ENCODE measurements around the gene RHBDF1.

Gene RHBDF1, protein sequence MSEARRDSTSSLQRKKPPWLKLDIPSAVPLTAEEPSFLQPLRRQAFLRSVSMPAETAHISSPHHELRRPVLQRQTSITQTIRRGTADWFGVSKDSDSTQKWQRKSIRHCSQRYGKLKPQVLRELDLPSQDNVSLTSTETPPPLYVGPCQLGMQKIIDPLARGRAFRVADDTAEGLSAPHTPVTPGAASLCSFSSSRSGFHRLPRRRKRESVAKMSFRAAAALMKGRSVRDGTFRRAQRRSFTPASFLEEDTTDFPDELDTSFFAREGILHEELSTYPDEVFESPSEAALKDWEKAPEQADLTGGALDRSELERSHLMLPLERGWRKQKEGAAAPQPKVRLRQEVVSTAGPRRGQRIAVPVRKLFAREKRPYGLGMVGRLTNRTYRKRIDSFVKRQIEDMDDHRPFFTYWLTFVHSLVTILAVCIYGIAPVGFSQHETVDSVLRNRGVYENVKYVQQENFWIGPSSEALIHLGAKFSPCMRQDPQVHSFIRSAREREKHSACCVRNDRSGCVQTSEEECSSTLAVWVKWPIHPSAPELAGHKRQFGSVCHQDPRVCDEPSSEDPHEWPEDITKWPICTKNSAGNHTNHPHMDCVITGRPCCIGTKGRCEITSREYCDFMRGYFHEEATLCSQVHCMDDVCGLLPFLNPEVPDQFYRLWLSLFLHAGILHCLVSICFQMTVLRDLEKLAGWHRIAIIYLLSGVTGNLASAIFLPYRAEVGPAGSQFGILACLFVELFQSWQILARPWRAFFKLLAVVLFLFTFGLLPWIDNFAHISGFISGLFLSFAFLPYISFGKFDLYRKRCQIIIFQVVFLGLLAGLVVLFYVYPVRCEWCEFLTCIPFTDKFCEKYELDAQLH

DNA sequence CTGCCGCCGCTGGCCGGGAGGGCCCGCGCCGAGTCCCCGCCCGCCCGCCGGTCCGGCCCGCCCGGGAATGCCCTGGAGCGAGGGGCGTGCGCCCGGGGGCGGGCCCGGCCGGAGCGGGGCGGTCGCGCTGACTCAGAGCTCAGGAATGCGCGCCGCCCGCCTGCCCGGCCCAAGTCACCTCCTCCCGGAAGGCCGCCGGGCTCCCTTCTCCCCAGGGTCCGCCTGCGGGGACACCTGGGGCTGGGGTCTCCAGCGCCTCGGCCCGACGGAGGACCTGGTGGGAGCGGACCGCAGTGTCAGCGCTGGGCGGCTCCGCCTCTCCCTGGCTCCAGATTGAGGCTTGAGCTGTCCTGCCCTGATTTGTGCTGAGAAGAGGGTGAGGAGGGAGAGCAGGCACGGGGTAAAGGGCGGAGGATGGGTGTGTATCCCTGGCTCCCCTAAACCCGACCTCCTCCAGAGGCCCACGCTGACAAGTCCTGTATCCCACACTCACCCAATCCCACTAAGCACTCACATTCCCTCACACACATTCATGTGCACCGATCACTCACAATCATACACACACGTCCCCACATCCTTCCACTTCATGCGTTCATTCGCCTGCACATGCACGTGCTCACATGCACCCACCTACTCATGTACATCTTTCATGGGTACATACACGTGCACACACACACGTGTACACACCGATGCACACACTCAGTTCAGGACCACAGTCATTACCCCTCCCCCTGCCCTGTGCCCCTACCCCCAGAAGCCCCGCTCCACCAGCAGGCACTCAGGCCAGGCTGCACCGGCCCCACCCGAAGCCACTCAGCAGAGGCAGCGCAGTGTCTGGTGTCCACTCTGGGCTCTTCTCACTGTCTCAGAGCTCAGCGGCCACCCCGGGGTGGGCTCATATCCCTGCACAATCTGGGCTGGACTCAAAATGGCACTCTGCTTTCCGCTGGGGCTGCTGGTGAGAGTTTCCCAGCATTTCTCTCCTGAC is at the start of gene RHBDF1:
TSS of gene RHBDF1 (minus strand) at position 71 of the 988 bp plus-strand sequence. CDS start 7,616 bp downstream, outside the sequence.
- no peak for DNase-seq

DNA sequence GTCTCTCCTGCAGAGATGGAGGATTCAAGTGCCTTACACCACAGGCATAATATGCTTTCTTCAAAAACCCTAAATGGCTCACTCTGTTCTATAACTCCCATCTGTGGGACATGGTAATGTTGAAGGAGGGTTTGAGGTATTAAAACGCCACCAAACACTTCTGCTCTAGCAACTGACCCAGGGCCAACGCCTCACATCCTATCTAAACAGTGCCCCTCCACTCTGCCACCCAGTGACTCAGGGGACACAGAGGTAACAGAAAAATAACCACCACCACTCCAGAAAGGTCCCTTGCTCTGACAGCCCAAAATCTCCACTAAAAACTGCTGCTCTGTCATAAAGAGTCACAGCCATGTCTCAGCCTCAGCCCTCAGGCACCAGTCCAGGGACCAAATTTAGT is 48.3 kb upstream of the RHBDF1 start:
- no peak for DNase-seq

DNA sequence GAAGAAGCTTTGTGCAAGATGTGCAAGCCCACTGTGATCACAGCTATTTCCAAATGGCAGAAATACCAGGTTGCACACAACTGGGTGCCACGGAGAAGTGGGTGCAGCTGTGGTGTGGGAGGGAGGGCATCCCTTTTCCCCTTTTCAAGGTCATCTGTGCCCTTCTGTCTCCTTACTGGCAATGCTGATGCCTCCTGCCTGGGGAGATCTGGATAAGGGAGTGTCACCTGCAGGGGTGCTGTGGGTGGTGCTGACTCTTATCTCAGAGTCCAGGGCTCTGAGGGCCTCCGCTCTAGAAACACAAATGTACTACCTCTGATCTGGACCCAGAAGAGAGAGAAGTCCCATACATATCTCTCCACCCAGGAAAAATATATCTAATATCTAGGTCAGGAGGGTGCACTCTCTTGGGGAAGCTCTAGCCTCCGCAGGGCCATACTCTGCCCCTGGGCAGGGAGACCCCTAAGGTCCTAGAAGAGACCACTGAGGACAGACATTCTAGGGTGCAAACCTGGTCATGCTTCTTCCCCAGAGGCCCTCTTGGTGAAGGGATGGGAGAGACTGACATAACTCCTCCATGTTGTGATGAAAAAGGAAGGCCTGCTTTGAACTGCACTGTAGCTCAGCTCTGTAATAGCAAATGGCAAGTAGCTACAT is 47.5 kb upstream of the RHBDF1 start:
- no peak for DNase-seq

DNA sequence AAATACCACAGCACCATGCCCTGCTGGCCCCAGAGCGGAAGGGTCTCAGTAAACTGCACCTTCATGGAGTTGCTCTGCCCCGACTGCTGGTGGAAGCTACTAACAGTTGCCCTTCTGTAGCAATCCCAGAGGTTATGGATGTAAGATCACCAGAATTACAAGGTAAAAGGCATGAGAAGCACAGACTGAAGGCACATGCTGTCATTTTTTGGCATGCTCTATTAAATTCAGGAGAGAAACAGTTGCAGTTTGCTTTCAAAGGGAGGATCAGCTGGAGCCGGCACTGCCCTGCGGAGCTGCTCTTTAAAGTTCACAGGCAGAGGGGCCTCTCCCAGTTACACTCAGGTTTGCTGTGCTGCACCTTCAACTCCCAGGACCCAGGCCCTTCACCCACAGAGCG is 46.9 kb upstream of the RHBDF1 start:
- DNase-seq = no peak

DNA sequence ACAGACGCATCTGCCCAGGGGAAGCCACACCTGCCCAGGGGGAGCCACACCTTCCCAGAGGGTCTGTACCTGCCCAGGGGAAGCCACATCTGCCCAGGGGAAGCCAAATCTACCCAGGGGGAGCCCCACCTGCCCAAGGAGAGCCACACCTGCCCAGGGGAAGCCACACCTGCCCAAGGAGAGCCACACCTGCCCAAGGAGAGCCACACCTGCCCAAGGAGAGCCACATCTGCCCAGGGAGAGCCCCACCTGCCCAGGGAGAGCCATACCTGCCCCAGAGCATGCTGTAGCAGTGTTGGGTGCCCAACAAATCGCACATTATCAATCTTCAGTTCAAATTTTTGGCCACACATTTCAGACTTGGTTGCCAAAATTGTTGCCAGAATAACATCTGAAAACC is 46.4 kb upstream of the RHBDF1 start:
- no peak for DNase-seq

DNA sequence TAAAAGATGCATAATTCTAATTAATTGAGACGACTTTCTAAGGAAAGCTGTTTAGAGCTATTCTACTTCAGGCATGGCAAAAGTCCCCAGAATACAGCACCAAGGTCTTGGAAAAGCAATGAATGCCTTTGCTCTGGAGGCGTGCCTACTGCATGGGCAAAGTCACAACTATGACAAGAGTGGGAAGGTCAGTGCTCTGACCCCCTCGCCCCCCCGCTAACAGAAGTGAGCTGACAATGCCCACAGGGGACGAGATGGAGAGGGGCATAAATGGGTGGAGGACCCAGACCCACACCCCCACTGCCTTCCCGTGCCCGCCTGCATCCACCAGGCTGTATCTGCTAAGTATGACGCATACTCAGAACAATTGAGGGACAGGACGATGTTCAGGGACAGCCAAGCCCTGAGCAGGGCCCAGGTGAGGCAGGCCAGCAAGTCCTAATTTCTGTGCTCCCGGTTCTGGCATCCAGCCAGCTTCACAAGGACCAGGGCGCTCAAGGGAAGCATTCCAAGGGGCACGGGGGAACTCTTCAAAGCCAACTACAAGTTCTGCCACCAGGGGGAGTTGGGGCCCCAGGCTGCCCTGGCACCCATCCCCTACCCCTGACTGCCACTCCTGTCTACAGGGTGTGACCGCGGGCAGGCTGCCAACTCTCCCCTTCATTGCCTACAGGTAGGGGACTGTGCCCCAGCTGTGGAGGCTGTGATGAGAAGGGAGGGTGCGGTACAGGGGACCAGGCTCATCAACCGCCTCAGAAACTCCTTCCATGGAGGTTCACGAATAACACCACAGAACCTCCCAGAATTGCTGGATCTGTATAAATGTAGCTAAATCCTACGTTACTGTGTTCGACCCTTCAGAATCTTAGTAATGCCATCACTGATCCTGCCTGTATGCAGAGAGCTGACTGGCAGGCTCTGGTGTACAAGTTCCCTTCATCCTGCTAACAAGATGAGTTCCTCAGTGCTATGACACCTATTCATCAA is 45.2 kb upstream of the RHBDF1 start:
- peak; percentile 72 to 73 for DNase-seq

DNA sequence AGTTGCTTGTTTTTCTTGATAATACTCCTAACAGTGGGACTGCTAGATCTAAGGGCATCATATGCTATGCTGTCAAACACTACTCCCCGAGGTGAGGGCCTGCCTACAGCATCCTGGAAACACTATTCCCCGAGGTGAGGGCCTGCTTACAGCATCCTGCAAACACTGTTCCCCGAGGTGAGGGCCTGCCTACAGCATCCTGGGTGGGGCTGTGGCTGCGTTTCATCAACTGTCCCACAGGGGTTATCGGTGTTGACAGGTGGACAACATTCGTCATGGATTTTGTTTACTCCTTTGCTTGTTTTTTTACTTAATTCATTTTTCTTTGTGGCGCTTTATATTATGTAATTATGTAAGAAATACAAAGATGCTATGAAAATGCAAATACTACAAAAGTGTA is 43.6 kb upstream of the RHBDF1 start:
- no peak for DNase-seq

DNA sequence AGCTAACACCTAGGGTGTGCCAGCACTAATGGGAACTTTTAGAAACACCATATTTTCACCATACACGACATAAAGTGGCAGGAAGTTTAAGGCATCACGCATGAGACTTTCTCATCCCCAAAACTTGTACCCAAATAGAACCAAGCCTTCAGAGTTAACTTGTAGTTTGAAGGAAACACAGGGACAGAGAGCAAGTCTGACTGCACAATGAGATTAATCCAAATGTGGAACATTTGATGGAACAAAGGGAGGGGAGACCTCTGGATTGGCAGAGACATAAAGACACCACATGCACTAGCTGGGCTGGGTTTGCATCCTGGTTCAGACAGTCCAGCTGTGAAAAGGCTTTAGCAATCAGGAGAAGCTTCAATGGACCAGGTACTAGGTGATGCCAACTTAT is 41.9 kb upstream of the RHBDF1 start:
- DNase-seq = no peak

DNA sequence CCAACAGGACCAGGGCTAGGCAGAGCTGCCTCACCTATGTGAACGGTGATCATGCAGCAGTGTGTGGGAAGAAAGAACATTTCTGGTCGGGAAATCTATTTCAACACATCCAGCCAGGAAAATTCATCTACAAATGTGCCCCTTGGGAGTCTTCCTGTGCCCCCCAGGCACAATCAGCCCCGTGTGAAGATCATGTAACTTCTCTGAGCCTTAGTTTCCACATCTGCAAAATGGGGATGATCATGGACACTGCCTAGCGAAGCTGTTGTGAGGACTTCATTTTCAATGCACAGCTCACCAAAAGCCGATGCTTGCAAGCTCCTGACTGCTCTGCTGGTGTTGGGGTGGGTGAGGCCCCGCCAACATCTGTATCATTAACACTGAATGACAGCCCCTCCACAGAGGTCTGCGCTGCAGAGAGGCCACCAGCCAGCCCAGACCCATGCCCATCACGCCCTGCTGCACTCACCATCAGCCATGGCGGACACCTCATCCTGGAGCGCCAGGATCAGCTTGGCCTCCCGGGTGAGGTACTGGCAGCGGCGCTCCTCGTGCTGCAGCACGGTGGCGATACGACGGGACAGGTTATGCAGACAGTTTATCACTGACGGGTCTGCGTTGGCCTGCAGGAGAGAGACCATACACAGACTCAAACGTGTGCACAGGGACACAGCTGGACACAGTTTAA is 39.9 kb upstream of the RHBDF1 start:
- no peak for DNase-seq

DNA sequence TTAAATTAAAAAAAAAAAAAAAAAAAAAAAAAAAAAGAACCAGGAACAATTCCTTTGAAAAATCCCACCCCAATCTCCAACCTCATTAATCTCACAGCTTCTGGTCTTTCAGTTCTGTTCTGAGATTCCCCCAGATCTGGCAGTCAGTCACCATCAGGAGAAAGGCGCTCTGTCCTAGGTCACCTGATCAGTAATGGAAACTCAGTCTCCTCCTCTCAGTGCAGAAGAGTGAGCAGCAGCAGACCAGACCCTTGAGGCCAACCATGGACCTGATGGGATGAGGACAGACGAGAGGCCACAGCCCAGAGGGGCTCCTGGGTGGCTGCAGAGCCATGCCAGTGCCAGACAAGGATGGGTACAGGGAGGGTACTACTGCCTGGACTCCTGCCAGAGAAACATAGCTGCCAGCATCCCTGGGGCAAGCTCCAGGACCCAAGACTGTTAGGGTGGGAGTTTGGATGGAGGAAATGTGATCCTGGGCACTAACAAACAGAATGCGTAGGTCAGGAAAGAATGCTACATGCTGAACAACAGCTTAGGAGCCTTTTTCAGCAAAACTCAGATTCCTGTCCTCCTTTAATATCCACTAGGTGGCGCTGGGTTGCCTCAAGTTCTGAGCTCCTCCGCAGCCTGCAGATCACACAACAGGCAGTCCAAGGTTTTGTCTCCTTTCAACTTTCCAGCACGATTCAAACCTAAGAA is 34.3 kb upstream of the RHBDF1 start:
- peak; percentile 62 to 74 for DNase-seq

DNA sequence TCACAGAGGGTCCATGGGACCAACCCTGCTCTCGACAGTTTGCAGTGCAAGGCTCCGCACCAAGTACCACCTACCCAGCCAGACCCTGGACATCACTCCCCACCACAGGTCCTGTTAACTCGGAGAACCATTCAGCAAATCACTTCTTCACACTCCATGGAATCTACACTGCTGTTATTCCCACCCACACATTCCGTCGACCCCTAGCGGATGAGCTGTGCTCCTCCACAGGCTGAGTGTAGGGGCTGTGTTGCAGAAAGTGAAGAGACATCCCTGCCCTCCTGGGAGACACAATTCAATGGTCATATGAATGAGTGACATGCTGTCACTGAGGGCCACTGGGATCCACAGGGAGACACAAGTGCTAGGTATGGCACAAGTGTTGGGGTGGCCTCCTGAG is 33.1 kb upstream of the RHBDF1 start:
- no peak for DNase-seq

DNA sequence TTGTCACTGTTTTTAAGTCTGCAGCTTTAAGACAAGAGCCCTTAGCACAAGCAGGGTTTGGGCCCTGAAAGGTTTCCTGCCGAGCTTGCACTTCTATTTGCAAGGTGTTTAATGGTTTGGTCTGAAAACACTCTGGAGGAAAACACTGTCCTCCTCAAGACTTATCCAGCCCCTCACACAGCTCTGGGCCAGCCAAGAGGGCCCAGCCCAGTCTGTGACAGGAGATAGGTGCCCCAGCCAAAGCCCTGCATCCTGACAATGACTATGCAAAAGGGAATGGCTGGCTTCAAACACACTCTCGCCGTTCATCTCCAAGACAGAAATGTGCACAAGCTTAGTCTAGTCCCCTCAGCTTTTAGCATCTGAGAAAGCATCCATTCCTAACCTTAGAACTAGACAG is 32.5 kb upstream of the RHBDF1 start:
- DNase-seq = no peak

DNA sequence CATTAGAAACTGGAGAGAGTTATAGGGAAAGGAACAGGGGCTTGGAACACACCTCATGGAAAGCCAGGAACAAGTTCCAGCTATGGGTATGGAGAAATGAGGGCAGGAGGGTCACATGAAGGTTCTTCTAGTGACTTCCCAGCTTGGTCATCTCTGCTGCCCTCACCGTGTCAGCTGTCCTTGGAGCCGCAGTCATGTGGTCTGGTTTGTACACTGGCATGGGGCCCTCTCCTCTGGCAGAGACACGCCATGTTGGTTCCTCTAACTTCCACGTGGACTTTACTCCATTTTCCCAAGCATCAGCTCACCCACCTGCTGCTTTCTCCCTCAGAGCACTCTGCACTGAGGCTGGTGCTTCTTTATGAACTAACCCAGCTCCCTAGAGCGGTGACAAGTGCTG is 31.9 kb upstream of the RHBDF1 start:
- no peak for DNase-seq

DNA sequence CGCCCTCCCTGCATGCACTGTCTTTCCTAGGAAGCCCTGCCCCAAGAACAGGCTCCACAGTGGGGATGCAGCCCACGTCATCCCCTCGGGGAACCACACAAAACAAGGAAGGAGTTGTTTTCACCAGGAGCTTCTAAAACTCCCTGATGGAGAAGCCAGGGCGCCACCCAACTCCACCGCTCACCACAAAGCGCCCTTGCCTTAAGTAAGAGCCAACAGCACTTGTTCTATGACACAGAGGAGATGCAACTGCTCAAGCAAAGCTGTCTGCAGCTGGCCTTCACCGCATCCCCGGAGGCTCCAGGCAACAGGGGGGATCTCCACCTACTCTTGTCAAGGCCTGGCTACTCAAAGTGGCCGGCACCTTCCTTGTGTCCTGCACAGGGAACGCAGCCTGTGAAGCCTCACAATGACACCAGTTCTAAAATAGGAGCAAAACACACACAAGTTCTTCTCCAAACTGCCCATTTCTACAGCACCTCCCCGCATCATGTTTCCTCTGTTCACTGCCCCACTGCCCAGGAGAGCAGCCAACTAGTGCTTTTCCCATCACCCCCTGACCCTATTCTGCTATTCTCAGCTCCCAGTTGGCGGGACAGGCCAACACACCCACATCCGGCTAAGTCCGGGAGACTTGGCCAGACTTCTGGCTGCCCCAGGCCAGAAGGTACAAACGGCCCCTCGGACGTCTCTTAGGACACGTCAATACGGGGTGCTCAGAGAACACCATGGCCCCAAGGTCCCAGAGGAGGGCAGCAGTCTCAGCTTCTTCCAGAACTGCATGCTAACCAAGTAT is 29.8 kb upstream of the RHBDF1 start:
- DNase-seq = no peak

DNA sequence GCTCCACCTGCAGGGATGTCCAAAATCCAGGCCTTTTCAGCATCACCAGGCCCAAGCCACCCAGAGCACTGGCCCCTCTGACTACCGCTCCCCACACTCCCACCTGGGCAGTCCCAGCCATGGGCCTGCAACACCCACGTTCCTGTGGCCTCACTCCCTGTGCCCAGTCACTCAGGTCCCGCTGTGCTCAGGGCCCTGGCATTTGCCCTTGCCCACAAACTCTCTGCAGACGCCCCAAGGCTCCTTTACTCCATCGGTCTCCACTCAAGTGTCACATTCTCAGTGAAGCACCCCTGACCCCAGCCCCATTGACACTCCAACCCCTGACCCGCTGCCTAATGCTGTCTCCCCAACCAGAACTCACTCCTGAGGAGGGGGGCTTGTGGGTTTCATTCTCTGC is 29.2 kb upstream of the RHBDF1 start:
- no peak for DNase-seq

DNA sequence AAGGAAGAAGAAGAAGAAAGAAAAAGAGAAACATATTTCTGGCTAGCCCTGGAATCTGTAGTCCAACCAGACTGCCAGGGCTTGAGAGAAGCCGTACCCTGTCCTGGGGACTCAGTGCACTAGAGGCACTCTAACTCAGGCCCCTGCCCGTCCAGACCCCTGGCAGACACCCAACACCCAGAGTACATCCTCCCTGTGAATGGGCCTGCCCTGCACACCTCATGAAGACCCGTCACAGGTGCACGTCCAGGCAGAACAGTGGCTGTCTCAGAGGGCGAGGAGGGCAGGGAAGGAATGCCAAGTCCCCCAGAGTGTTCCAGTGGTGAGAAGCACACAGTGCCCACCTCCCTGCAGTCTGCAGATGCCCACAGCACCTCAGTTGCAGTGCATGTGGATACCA is 28.6 kb upstream of the RHBDF1 start:
- no peak for DNase-seq

DNA sequence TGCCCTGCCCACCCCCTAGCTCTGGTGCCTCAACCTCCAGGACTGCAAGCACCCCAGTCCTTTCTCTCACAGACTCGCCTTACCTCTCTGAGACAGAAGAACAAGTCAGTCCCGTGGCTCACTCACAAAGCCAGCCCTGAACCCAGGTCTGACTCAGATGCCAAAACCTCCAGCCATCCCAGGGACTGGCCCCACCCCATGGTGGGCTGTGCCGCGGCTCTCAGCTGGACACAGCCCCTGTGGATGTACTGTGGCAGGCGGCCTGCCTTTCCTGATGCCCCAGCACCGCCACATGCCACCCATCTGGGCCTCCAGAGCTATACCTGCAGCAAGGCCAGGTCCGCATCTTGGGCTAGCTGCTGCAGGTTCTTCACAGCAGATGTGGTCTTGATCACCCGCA is 25.4 kb upstream of the RHBDF1 start:
- no peak for DNase-seq

DNA sequence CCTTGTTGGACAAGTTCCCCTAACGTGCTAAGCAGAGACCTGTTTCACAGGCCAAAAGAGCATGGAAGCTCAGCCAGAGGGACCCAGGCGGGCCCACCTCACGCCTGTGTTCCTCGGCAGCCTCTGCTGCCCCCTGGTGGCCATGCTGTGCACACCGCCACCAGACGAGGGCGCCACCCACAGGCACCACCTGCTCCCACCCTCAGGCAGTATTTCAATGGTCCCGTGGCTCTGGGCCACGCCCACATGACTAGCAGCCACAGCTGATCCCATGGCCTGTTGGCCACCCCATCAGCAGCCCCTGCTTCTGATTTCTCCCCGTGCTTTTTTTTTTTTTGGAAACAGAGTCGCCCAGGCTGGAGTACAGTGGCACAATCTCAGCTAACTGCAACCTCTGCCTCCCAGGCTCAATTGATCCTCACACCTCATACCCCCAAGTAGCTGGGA is 24.5 kb upstream of the RHBDF1 start:
- peak; percentile 90 to 91 for DNase-seq

DNA sequence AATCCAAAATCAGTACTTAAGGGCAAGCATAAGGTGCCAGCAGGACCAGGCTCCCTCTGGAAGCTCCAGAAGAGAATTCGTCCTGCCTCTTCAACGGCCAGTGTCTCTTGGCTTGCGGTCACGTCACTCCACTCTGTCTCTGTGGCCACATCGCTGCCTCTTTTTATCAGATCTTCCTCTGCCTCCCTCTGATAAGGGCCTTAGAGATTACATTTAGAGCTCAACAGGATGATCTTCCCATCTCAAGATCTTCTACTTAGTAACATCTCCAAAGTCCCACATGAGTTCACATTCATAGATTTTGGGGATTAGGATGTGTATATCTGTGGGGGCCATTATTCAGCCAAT is 22.5 kb upstream of the RHBDF1 start:
- no peak for DNase-seq
